ENCODE measurements around the gene MAP2K5.

- no peak for TF ChIP-seq ZNF785 (tag by site-specific recombination; IDR thresholded peaks at IDR 0.05)
- no peak for TF ChIP-seq CTCF (tag by site-specific recombination; IDR thresholded peaks at IDR 0.05)
- TF ChIP-seq, protein P1, sequence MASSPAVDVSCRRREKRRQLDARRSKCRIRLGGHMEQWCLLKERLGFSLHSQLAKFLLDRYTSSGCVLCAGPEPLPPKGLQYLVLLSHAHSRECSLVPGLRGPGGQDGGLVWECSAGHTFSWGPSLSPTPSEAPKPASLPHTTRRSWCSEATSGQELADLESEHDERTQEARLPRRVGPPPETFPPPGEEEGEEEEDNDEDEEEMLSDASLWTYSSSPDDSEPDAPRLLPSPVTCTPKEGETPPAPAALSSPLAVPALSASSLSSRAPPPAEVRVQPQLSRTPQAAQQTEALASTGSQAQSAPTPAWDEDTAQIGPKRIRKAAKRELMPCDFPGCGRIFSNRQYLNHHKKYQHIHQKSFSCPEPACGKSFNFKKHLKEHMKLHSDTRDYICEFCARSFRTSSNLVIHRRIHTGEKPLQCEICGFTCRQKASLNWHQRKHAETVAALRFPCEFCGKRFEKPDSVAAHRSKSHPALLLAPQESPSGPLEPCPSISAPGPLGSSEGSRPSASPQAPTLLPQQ (tag by site-specific recombination; IDR thresholded peaks at IDR 0.05): no peak
- no peak for TF ChIP-seq SCRT2 (tag by site-specific recombination; IDR thresholded peaks at IDR 0.05)
- TF ChIP-seq ZNF121 (tag by site-specific recombination; IDR thresholded peaks at IDR 0.05): no peak
- TF ChIP-seq, protein P2, sequence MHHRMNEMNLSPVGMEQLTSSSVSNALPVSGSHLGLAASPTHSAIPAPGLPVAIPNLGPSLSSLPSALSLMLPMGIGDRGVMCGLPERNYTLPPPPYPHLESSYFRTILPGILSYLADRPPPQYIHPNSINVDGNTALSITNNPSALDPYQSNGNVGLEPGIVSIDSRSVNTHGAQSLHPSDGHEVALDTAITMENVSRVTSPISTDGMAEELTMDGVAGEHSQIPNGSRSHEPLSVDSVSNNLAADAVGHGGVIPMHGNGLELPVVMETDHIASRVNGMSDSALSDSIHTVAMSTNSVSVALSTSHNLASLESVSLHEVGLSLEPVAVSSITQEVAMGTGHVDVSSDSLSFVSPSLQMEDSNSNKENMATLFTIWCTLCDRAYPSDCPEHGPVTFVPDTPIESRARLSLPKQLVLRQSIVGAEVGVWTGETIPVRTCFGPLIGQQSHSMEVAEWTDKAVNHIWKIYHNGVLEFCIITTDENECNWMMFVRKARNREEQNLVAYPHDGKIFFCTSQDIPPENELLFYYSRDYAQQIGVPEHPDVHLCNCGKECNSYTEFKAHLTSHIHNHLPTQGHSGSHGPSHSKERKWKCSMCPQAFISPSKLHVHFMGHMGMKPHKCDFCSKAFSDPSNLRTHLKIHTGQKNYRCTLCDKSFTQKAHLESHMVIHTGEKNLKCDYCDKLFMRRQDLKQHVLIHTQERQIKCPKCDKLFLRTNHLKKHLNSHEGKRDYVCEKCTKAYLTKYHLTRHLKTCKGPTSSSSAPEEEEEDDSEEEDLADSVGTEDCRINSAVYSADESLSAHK (tag by site-specific recombination; IDR thresholded peaks at IDR 0.05): no peak
- TF ChIP-seq HOXA7 (CRISPR knock-in tag; IDR thresholded peaks at IDR 0.05; ENCODE audit: borderline replicate concordance): no peak
- no peak for TF ChIP-seq ZNF16 (tag by site-specific recombination; IDR thresholded peaks at IDR 0.05; ENCODE audit: low read depth)
- TF ChIP-seq ZNF501 (tag by site-specific recombination; IDR thresholded peaks at IDR 0.05): no peak
- TF ChIP-seq ZBTB21 (tag by site-specific recombination; IDR thresholded peaks at IDR 0.05): no peak
- TF ChIP-seq, protein P3, sequence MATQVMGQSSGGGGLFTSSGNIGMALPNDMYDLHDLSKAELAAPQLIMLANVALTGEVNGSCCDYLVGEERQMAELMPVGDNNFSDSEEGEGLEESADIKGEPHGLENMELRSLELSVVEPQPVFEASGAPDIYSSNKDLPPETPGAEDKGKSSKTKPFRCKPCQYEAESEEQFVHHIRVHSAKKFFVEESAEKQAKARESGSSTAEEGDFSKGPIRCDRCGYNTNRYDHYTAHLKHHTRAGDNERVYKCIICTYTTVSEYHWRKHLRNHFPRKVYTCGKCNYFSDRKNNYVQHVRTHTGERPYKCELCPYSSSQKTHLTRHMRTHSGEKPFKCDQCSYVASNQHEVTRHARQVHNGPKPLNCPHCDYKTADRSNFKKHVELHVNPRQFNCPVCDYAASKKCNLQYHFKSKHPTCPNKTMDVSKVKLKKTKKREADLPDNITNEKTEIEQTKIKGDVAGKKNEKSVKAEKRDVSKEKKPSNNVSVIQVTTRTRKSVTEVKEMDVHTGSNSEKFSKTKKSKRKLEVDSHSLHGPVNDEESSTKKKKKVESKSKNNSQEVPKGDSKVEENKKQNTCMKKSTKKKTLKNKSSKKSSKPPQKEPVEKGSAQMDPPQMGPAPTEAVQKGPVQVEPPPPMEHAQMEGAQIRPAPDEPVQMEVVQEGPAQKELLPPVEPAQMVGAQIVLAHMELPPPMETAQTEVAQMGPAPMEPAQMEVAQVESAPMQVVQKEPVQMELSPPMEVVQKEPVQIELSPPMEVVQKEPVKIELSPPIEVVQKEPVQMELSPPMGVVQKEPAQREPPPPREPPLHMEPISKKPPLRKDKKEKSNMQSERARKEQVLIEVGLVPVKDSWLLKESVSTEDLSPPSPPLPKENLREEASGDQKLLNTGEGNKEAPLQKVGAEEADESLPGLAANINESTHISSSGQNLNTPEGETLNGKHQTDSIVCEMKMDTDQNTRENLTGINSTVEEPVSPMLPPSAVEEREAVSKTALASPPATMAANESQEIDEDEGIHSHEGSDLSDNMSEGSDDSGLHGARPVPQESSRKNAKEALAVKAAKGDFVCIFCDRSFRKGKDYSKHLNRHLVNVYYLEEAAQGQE (tag by site-specific recombination; IDR thresholded peaks at IDR 0.05): no peak
- TF ChIP-seq YY1 (tag by site-specific recombination; IDR thresholded peaks at IDR 0.05): no peak
- TF ChIP-seq IKZF3 (tag by site-specific recombination; IDR thresholded peaks at IDR 0.05): no peak
These were observed 175.3 kb downstream of the MAP2K5 start for GRCh38 chr15:67717776-67718175.
